GM19043 (cell line): ENCODE results near the gene SNX15.

Experiments used
- ATAC-seq: cut with Tn5 transposase; IDR thresholded peaks from one replicate; pipeline ENCODE4 v1.9.1; 2021; ENCODE audit warnings: low read depth; ENCODE audit not compliant: unreplicated experiment

SNX15 gene

DNA sequence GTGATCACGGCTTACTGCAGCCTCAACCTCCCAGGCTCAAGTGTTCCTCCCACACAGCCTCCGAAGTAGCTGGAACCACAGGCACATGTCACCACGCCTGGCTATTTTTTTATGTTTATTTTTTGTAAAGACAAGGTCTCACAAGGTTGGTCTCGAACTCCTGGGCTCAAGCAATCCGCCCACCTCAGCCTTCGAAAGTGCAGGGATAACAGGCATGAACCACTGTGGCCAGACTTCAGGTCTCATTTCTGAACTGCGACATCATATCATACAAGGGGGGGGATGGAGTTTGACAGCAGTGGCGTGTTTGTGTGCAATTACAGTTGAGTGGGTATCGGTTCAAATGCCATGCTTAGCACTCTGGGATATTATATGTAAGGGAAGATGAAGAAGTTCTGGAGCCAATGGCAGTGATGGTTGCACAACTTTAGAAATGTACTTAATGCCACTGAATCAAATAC, 24.2 kb downstream of the SNX15 start:
- no peak for ATAC-seq

DNA sequence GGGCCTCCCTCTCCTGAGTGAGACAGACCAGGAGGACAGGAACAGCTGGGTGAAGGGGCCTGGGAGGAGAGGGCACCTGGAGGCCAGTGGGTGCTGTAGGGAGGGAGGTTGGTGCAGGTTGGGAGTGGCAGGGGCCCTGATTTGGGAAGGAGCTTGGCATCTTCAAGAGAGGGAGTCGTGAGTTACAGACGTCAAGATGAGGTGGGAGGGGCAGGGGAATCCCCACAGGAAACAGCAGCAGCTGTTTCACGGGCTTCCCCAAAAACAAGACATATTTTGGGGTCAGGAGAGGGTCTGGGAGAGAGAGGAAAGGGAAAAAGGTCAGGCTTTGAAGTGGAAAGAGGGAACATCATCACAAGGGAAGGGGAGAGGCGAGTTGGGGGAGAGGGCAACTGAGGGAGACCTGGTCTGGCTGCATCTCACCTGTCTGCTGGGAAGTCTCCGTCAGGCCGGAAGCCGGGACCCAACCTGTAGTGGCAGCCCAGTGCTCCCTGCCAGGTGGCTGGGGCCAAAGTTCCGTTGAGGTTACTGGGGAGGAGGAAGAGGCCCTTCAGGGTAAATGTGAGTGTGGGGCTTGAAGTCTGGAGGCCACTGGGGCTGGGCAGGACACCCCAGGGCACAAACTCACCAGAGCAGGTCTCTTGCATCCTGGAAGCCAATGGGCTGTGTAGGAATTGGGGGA, 26.7 kb downstream of the SNX15 start:
- no peak for ATAC-seq

DNA sequence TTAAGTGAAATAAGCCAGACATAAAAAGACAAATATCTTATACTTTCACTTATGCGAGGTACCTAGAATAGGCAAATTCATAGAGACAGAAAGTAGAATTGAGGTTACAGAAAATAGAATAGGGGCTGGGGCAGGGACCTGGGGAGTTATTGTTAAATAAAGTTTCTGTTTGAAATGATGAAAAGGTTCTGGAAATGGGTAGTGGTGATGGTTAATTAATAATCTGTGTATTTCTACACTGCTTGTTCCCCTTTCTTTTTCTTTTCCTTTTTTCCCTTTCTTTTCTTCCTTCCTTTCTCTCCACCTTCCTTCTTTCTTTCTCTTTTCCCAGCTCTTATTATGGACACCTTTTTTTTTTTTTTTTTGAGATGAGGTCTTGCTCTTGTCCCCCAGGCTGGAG, 28.3 kb downstream of the SNX15 start:
- ATAC-seq, result no peak

DNA sequence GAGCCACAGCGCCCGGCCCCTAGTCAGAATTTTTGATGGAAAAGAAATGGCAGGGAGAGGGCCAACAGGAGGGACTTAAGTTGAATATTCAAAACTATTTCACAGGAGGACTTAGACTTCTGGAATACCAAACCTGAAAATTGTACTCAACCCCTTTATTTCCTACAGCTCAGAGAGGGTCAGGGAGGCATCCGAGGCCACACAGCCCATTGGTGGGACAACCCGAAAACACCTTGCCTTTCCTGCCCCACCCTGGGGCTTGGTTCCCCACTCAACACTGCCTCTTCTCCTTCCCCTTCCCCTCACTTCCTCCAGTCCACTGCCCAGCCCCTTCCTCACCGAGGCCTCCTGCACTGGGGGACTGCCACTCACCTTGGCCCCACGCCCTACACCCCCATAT, 29.8 kb downstream of the SNX15 start:
- ATAC-seq, result no peak

DNA sequence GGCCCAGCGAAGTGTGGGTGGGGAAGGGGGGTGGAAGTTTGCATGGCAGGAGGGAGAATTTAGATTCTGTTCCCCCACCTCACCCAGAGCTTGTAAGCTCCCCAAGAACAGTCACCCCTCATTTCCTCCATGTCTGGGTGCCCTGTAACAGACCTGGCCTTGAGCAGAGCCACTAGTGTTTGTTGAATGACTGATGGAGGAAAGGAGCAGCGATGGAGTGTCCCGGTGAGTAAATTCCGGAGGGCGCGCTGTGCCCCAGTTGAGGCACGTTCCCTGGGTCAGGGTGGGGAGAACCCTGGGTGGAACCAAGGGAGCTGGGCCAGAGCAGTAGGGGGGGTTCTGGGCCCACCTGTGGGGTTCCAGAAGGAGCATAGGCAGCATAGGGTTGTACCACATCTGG, 30.3 kb downstream of the SNX15 start:
- ATAC-seq, result no peak

DNA sequence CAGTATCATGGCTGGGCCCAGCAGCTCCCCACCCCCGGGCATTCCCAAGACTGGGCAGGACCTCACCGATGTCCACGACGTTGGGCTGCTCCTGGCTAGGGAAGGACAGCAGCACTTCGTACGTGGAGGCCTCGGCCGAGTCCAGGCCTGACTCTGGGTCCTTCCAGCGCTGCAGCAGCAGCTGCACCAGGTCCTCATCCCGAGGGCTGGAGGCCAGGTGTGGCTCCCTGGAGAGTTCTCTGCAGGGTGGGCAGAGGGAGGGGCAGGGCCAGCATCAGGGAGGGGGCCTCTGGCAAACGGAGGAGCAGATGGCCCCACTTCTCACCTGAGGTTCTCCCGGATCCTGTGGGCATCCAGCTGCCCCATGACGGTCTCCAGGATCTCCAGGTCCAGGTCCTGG, 30.8 kb downstream of the SNX15 start:
- no peak for ATAC-seq

DNA sequence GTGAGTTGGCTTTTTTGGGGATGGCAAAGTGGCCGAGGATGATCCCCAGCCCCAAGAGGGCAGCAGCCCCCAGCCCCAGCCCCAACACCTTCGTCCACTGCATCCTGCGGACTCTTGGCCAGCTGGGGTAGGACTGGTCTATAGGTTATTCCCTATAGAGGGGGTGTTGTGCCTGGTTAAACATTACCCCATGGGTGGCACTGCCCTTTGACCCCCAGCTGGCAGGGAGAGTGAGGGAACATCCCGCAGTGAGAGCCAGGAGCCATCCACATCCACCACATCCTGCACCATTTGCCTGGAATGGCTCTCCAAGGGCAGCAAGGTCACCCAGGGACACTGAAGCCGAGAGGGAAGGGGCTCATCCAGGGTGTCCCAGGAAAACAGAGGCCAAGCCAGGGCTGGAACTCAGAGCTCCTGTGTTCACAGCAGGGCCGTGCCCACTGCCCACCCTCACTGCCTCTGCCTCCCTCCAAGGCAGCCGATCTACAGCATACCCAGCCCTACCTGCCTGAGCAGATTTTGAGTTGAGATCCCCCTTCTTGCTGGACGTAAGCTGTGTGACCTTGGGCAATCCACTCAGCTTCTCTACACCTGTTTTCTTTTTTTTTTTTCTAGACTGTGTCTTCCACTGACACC, 31.3 kb downstream of the SNX15 start, which contains the start of gene NAALADL1:
Gene NAALADL1 (minus strand): TSS at position 135 of the 636 bp plus-strand sequence. CDS start 32 bp downstream, at position 103.
- ATAC-seq, result no peak

DNA sequence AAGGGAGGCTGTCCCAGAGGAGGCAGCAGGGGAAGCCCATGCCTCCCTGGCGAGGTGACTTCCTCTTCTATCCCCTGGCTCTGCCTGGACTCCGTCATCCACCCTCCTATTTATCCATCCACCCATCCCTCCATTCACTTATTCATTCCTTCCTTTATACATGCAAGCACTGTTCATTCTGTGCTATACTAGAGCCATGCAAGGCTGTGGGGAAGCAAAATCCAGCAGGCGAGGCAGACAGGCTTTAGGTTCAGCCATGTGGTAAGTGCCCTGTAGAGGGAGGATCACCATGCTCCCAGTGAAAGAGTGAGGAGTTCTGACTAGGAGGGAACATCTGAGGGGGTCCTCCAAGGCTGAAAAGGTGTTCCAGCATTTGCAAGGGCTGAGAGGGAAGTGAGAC, 32.3 kb downstream of the SNX15 start:
- ATAC-seq, result no peak

DNA sequence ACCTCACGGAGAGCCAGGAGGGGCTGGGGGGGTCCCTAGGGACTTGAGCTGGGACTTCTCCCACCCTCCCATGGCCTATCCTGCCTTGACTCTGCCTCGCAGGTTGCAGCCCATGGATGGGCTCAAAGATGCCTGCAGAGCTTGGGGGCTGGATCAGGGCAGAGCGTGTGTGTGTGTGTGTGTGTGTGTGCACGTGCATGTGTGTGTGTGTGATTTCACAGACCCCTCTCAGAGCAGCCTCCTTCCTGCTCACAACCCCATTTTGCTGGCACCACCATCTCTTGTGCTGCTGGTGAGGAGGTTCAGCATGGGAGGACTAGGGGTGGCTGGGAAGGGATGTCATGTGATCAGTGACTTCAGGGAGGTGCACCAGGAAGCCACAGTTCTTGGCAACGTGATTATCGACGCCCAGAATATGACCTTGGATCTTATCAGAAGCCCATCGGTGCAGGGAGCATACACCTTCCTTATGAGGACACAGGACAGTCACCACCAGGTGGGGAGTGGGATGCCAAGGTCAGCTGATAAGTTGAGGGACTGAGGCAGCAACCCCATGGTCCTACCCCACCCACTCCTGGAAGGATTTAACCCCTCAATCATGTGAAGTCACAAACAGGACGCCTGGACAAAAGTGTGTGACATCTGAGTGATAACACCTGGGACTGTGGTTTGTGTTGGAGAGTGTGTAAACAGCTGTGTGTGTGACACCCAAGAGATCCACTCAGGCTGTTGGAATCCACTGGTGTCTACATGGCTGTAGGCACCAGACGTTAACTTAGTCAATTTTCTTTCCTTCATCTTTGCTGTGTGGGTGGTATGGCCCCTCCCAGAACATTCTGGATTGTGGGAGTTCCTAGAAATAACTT, 33.0 kb downstream of the SNX15 start:
- no peak for ATAC-seq

DNA sequence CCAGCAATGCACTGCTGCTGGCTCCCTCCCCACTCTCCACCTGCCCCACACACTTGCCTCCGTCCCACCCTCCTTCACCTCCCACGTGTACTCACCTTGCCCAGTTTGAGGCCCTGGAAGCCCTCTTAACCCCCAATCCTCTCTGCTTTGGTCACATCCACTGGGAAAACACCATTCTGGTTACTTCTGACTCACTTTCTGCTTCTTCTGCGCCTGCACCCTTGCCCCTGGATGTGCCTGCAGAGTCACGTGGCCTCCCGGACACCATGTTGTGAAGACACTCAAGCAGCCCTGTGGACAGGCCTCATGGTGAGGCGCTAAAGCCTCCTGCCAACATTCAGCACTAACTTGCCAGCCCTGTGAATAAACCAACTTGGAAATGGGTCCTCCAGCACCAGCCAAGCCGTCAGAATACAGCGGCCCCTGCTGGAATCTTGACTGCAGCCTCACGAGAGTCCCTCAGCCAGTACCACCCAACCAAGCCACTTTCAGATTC, 33.7 kb downstream of the SNX15 start:
- ATAC-seq, result no peak

DNA sequence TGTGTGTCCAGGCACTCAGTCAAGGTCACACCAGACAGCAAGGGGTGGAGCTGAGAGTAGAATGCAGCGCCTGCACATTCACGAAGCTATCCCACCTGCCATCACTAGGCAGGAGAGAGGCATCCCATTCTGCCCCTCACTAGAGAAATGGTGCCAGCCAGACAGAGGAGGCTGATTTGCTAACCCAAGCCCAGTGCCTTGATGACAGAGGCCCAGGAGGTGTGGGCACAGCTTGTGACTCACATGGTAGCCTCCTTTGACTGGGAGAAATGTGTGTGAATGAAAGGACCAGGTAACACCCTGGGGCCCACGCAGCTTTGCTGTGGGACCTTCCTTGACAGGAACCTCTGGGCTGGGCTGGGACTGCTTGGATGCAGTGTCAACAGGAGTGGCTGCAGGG, 36.3 kb downstream of the SNX15 start:
- no peak for ATAC-seq

DNA sequence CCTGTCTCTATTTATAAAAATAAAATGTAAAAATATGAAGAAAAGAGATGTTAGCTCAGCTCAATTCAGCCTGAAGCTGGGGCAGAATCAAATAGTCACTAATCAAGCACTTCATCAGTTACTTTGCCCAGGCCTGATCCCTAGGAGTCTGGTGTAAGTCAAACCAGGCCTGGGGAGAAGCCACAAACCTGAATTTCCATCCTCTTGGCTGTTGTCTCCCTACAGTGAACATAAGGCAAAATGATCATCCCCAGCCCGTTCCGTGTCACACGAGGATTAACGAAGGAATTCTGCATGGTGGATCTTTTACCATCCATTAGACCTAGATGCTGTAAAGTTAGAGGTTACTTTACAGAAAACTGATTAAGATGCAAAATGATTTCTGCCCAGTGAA, 37.6 kb downstream of the SNX15 start:
- ATAC-seq, result no peak

DNA sequence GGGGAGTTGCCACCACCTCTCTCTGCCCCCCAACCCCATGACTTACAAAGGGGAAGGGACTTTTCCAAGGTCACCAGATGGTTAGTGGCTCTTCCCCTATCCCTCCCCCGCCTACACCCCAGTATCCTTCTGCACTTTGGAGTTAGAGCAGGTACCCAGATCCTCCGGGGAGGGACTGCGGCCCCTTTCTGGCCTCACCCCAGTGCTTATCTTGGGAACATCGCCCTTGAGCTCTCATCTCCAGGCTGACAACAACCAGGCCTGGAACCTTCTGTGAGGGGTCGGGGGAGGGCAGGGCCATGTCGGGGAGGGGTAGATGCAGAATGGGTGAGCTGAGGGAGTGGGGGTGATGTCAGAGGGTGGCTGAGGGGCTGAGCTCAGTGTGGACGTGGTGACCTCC, 38.6 kb downstream of the SNX15 start:
- ATAC-seq, result no peak

DNA sequence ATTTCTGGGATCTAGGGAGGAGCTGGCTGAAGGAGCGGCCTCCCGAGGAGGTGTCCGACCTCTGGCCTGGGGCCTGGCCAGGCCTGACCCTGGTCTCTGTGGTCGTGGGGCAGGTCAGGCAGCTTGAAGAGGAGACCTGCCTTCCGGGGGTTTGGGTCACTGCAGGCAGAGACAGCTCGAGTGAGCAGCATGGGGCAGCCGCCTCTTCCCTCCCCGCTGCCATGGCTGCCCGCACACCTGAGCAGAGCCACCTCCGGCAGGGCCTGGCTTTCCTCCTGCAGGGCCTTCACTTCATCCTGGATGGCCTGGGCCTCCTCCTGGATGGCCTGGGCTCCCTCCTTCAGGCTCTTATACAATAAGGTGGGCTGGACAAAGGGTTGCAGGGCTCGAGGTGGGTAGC, 39.1 kb downstream of the SNX15 start:
- ATAC-seq, result no peak

DNA sequence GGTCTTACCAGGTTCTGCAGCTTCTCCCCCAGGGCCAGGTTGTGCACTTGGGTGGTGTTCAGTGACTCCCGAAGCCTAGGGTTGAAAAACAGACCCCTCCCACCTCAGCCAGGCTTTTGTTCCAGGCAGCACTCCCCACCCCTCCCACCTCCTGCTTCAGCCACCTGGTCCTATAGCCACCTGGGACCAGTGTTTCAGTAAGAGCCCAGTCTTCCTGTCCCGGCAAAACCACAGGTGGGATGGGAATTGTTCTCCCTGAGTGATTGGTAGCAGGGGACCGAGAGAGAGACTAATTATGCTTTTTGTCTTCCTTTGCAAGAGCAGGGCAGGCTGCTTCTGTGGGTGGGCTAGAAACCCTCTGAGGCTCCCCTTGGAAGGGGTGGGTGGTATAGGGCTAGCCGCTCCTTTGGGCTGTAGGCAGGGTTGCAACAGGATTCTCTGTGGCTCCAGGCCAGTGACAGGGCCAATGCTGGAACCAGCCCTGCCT, 39.6 kb downstream of the SNX15 start:
- no peak for ATAC-seq

DNA sequence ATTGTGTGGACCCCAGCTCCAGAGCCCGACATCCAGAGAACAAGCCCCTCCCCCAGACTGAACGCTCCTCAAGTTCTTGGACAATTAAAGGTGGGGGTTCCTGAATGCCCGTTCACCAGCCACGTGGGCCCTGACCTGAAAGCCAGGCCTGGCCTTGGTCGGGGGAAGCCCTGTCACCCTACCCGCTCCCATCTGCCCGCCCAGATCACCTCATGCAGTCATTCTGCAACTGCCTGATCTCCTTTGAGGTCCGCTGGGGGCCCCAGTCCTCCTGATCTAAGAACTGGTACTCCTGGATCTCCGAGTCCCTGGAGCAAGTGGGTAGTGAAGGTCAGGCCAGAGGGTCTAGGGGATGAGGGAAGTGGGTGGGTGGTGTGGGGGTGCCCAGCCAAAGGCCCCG, 40.2 kb downstream of the SNX15 start:
- ATAC-seq, result no peak

DNA sequence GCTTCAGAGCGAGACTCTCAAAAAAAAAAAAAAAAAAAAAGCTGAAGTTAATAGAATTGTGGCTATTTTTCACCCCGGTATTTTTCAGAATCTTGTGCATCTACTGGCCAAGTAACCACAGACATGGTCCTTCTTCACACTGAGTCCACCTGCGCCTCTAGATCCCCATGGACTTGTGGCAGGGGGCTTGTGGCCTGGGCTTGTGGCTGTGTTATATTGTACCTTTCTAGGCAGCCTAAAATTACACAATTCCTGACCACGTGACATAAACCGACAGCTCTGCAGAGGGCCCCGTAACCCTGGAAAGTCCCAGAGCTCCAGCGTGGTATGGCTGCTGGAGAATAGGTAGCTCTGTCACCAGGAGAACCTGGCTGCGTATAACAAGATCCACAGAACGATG, 42.0 kb downstream of the SNX15 start:
- ATAC-seq, result no peak

DNA sequence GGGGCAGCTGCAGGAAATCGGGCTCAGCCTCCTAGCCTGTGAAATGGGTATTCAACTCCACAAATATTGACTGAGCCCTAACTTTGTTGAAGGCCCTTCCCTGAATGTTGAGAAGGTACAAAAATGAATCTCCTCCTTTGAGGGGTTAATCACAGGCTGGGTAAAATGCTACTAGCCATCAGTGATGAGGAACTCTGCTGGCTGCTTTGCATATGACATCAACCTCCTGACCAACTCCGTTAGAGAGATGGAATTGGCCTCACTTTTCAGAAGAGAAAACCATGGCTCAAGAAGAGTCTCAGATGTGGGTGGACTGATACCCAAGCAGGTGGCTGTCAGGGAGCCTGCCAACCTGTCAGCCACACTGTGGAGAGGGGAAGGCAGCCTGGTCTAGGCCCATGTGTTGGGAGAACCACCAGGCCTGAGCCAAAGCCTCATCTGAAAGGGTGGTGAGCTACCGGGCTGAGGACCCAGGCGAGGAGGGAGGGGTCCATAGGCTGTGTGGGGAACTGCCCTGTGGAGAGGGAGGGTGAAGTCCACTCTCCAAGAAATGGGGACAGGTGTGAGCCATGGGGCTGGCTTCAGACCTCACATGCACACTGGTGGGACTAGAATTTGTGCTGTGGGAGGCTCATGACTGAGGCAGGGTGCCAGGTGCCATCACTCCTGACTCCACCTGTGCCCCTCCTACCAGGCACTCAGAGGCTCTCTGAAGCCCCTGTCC, 44.8 kb downstream of the SNX15 start:
- no peak for ATAC-seq

DNA sequence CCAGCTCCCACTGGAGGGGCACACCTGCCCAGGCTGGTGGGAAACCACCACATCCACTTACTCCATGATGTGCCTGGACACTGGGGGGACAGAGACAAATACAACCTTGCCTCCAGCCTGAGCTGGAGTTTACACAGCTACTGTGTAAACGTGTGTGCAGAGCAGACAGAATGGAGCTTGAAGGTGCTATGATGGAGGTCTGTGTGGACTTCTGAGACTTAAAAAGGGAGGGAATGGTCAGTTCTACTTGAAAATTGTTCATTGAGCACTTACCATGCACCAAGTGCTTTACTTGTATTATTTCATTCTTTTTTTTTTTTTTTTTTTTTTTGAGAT, 45.4 kb downstream of the SNX15 start:
- no peak for ATAC-seq

DNA sequence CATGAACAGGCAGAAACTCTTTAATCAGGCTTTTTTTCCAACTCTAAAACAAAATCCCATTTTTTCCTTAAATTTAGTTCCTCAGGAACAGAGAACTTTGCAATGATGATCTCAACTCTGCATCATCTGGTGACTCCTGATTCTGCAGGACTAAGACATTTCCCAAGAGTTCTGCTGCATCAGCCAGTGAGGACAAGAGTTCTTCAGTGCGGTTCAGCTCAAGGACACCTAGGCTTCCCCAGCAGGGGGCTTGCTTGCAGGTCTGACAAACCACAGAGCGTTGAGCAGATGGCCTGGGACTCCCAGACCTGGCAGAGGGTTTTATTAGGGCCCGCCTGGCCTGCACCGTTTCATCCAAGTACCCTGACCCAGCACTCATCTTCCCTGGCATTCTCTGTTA, 50.2 kb downstream of the SNX15 start:
- ATAC-seq, result no peak

DNA sequence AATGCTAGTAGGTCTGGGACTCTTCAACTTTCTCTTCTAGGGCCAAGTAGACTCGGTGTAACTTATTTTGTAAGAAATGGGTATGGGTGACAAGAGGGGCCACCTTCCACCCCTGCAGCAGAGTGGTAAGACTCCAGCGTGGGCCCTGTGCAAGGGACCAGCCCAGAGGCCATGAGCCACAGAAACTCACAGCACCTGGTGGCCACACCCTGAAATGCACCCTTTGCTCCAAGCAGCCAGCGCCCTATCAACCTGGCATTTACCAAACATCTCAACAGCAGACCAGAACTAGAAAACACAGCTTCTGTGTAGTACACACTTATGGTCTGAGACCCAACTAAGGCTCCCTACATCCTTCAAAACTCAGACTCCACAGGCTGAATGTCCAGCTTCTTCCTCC, 50.9 kb downstream of the SNX15 start:
- no peak for ATAC-seq
